ENCODE measurements around the gene GRIK3. TPM values are rescaled to one million over a fixed set of nuclear protein-coding genes. Genes with fewer than 3 reads are reported as not detected.

Gene GRIK3
- total RNA-seq, 2 experiments from 2014 or later, result 16.3 to 55.0 TPM

DNA sequence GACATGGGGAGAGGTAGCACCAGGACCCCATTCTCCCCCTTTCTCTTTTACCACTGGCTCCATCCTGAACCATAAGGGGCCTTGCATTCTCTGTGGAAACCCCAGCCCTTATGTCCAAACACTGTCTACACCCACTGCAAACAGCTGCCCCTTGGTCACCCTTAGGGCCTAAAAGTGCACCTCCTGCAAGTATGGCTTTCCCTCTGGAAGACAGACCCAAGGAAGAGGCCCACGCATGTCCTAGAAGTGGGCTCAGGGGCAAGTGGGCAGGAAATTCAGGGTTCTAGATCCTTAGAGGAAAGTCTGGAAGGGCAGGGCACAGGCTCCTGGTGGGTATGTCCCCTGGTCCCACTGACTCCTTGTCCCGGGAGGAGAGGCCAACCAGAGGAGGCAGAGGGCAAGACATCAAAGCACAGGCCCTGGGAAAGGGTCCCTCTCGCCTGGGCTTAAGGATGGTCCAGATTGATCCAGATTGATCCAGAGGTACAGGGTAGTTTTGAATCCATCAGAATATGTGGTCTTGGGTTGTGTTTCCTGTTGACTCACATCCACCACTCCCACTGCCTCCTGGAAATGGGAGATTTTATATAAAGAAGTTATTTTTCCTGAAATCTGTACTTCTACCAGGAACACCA lies 150.9 kb downstream of the GRIK3 start:
- POLR2A ChIA-PET, result interaction anchor here (1.5 kb wide), 1 partner anchor 60 kb away, joined by 3 read pairs; no protein-coding TSS in a partner anchor
- CTCF ChIA-PET (ENCODE audit: unreplicated experiment), result no interaction called here
- H3K27ac ChIP-seq (ENCODE audit: low read depth, low read length, poor library complexity, severe bottlenecking), result peak overlapping the region; percentile 92
- TF ChIP-seq, protein P1, sequence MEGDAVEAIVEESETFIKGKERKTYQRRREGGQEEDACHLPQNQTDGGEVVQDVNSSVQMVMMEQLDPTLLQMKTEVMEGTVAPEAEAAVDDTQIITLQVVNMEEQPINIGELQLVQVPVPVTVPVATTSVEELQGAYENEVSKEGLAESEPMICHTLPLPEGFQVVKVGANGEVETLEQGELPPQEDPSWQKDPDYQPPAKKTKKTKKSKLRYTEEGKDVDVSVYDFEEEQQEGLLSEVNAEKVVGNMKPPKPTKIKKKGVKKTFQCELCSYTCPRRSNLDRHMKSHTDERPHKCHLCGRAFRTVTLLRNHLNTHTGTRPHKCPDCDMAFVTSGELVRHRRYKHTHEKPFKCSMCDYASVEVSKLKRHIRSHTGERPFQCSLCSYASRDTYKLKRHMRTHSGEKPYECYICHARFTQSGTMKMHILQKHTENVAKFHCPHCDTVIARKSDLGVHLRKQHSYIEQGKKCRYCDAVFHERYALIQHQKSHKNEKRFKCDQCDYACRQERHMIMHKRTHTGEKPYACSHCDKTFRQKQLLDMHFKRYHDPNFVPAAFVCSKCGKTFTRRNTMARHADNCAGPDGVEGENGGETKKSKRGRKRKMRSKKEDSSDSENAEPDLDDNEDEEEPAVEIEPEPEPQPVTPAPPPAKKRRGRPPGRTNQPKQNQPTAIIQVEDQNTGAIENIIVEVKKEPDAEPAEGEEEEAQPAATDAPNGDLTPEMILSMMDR (conservative IDR thresholded peaks at IDR 0.05; ENCODE audit: low read length), result no peak
- no peak for TF ChIP-seq EZH2phosphoT487 (IDR thresholded peaks at IDR 0.05; ENCODE audit: borderline replicate concordance, low read depth, low read length)
- DNase-seq (ENCODE audit: low spot score), result no peak
- H3K9me2 ChIP-seq (ENCODE audit: insufficient read depth, low read length), result no peaks in the 10 kb centered on the region
- H3K4me3 ChIP-seq (ENCODE audit: low read depth, low read length, poor library complexity, severe bottlenecking), result peak overlapping the region; percentile 31
- H3K36me3 ChIP-seq (ENCODE audit: insufficient read depth, low read length), result peaks cover 37% of the 10 kb centered on the region
- peak overlapping the region; percentile 56; the same call in 1 of the 2 replicates for H2AFZ ChIP-seq (ENCODE audit: low read length)
- H3K9me3 ChIP-seq (ENCODE audit: low read length), result no peaks in the 10 kb centered on the region
- H3K4me2 ChIP-seq (ENCODE audit: low read length), result peak overlapping the region; percentile 64
- no TSS peak for BruUV-seq (replicated peaks)
- intact Hi-C loops (cut with micrococcal nuclease; ENCODE audit: unreplicated experiment), result loop anchor here (10.0 kb wide), 2 partner anchors 179 to 401 kb away; no protein-coding TSS in a partner anchor
- no peaks in the 10 kb centered on the region for H4K20me1 ChIP-seq (ENCODE audit: insufficient read depth, low read length)
- peaks cover 59% of the 10 kb centered on the region for H3K4me1 ChIP-seq (ENCODE audit: insufficient read depth, low read length, poor library complexity, severe bottlenecking)
- peaks cover 6% of the 10 kb centered on the region; the same call in 1 of the 2 replicates for H3K79me2 ChIP-seq (ENCODE audit: insufficient read depth, low read depth, low read length)

GRCh38 chr1:36882536-36883285 lies 151.6 kb downstream of the GRIK3 start:
- CTCF ChIA-PET (ENCODE audit: unreplicated experiment), result no interaction called here
- no peak for TF ChIP-seq EZH2phosphoT487 (IDR thresholded peaks at IDR 0.05; ENCODE audit: borderline replicate concordance, low read depth, low read length)
- TF ChIP-seq, protein P1 (conservative IDR thresholded peaks at IDR 0.05; ENCODE audit: low read length), result no peak
- DNase-seq (ENCODE audit: low spot score), result no peak

More at GRCh38 chr1:36882536-36883285, 151.6 kb downstream of the GRIK3 start:
- no TSS peak for BruUV-seq (replicated peaks)
- Histone ChIP-seq H3K27ac (ENCODE audit: low read depth, low read length, poor library complexity, severe bottlenecking) (peak overlapping the region; percentile 92), H3K4me3 (ENCODE audit: low read depth, low read length, poor library complexity, severe bottlenecking) (no peak overlapping the region), H3K9me3 (ENCODE audit: low read length) (no peaks in the 10 kb centered on the region), H2AFZ (ENCODE audit: low read length) (no peak overlapping the region; the same call in 1 of the 2 replicates), H3K36me3 (ENCODE audit: insufficient read depth, low read length) (peaks cover 37% of the 10 kb centered on the region), H3K4me2 (ENCODE audit: low read length) (peak overlapping the region; percentile 64), H4K20me1 (ENCODE audit: insufficient read depth, low read length) (no peaks in the 10 kb centered on the region), H3K9me2 (ENCODE audit: insufficient read depth, low read length) (no peaks in the 10 kb centered on the region), H3K4me1 (ENCODE audit: insufficient read depth, low read length, poor library complexity, severe bottlenecking) (peaks cover 52% of the 10 kb centered on the region), H3K79me2 (ENCODE audit: insufficient read depth, low read depth, low read length) (peaks cover 6% of the 10 kb centered on the region; the same call in 1 of the 2 replicates)
- POLR2A ChIA-PET, result interaction anchor here (1.2 to 1.5 kb wide), 2 partner anchors 61 to 70 kb away, joined by 3 read pairs; no protein-coding TSS in a partner anchor
- intact Hi-C loops (cut with micrococcal nuclease; ENCODE audit: unreplicated experiment), result loop anchor here (10.0 kb wide), 2 partner anchors 178 to 402 kb away; no protein-coding TSS in a partner anchor

All from OCI-LY7 (cell line).